OCI-LY1 (cell line): ENCODE data around the gene DHRS3.

Source experiments
- H2AFZ ChIP-seq: fragments of 200-600 bp; sonication (generic), shearing (Covaris generic); 2 replicates; pipeline ENCODE4 v1.6.0; 2014; ENCODE audit warnings: antibody characterized with exemption, mild to moderate bottlenecking, low read length
- H3F3A ChIP-seq: fragments of 200-600 bp; sonication (generic), shearing (Covaris generic); 2 replicates; pipeline ENCODE4 v1.6.0; 2014; ENCODE audit warnings: mild to moderate bottlenecking, antibody characterized with exemption, low read length, moderate library complexity; ENCODE audit not compliant: insufficient read depth
- H3K27ac ChIP-seq: fragments of 200-600 bp; sonication (generic); 2 replicates; pipeline ENCODE4 v1.5.1; 2014; ENCODE audit warnings: low read length, mixed run types, mild to moderate bottlenecking, low read depth; ENCODE audit not compliant: poor library complexity, severe bottlenecking
- H3K27me3 ChIP-seq: fragments of 200-600 bp; sonication (generic); 2 replicates; pipeline ENCODE4 v1.6.0; 2014; ENCODE audit warnings: antibody characterized with exemption, mild to moderate bottlenecking, low read length, moderate library complexity; ENCODE audit not compliant: insufficient read depth
- H3K36me3 ChIP-seq: fragments of 200-600 bp; sonication (generic); 2 replicates; pipeline ENCODE4 v1.6.1; 2014; ENCODE audit warnings: mild to moderate bottlenecking, antibody characterized with exemption, low read length, moderate library complexity, mixed read lengths; ENCODE audit not compliant: insufficient read depth
- H3K4me1 ChIP-seq: fragments of 200-600 bp; sonication (generic); 2 replicates; pipeline ENCODE4 v1.5.1; 2014; ENCODE audit warnings: mild to moderate bottlenecking, low read length, moderate library complexity; ENCODE audit not compliant: insufficient read depth, severe bottlenecking
- H3K4me2 ChIP-seq: fragments of 200-600 bp; sonication (generic), shearing (Covaris generic); 2 replicates; pipeline ENCODE4 v1.6.1; 2014; ENCODE audit warnings: low read length
- H3K4me3 ChIP-seq: fragments of 200-600 bp; sonication (generic); 2 replicates; pipeline ENCODE4 v1.5.1; 2014; ENCODE audit warnings: low read length, low read depth, mild to moderate bottlenecking, mixed read lengths; ENCODE audit not compliant: poor library complexity, severe bottlenecking
- H3K79me2 ChIP-seq: fragments of 200-600 bp; shearing (Covaris generic); 2 replicates; pipeline ENCODE4 v1.6.1; 2016; ENCODE audit warnings: mixed run types, low read length, mixed read lengths; ENCODE audit not compliant: insufficient read depth
- H3K9ac ChIP-seq: fragments of 200-600 bp; sonication (generic), shearing (Covaris generic); 2 replicates; pipeline ENCODE4 v1.6.1; 2014; ENCODE audit warnings: mild to moderate bottlenecking, low read length, mixed read lengths
- H3K9me2 ChIP-seq: fragments of 200-600 bp; sonication (generic), shearing (Covaris generic); 2 replicates; pipeline ENCODE4 v1.6.1; 2014; ENCODE audit warnings: low read depth, mild to moderate bottlenecking, low read length, mixed read lengths
- H3K9me3 ChIP-seq: fragments of 200-600 bp; shearing (Covaris generic); 2 replicates; pipeline ENCODE4 v1.6.1; 2014; ENCODE audit warnings: low read length, mixed read lengths
- H4K20me1 ChIP-seq: fragments of 200-600 bp; sonication (generic), shearing (Covaris generic); 2 replicates; pipeline ENCODE4 v1.6.0; 2016; ENCODE audit warnings: mild to moderate bottlenecking, low read length; ENCODE audit not compliant: insufficient read depth
- EZH2 ChIP-seq: fragments of 200-600 bp; sonication (generic), shearing (Covaris generic); IDR thresholded peaks from 2 replicates; pipeline ENCODE4 v1.8.0; 2017; ENCODE audit warnings: borderline replicate concordance, mixed run types, mild to moderate bottlenecking, antibody characterized with exemption, low read length, moderate library complexity, mixed read lengths
- TF ChIP-seq, protein P1 (sequence below): fragments of 200-600 bp; sonication (generic), shearing (Covaris generic); IDR thresholded peaks from 2 replicates; pipeline ENCODE4 v1.5.1; 2017; ENCODE audit warnings: mild to moderate bottlenecking, antibody characterized with exemption, low read length, moderate library complexity, mixed read lengths

DHRS3 gene

DNA sequence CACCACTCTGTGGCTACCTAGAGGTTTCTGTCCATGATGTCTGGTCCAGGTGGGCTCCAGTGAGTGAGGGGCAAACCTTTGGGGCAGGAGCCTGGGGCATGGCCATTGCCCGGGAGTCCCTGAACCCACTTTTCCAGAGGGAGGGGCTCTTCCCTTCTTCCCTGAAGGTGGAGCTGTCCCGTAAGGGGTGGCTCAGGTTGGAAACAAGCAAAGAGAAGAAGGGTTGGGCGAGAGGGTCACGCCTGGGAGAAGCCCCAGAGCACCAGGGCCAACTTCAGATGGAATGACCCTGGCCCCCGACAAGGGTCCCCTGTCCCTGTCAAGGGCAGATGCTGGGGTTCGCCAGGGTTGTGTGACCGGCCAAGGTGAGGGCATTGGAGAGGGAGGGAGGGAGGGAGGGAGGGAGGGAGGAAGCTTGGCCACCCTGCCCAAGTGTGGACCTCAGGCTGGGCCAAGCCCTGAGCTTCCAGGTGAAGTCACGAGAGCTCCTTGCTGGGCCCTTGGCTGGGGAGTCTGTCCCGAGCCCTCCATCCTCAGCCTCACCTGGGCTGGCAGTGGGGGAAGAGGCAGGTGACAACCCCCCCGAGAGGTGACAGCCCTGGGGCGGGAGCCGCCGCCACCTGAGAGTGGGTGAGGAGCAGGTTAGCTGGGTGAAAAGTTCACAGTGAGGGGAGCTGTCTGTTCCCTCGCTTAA lies 69.6 kb downstream of the DHRS3 start:
- no peaks in the 10 kb centered on the region for H3K4me1 ChIP-seq
- H2AFZ ChIP-seq, result no peak overlapping the region
- H3K4me2 ChIP-seq, result no peak overlapping the region
- no peak overlapping the region for H3K4me3 ChIP-seq
- H3F3A ChIP-seq, result no peaks in the 10 kb centered on the region
- no peak overlapping the region for H3K9ac ChIP-seq
- H3K36me3 ChIP-seq, result no peaks in the 10 kb centered on the region
- no peaks in the 10 kb centered on the region for H4K20me1 ChIP-seq
- TF ChIP-seq EZH2, result no peak
- TF ChIP-seq, protein P1, sequence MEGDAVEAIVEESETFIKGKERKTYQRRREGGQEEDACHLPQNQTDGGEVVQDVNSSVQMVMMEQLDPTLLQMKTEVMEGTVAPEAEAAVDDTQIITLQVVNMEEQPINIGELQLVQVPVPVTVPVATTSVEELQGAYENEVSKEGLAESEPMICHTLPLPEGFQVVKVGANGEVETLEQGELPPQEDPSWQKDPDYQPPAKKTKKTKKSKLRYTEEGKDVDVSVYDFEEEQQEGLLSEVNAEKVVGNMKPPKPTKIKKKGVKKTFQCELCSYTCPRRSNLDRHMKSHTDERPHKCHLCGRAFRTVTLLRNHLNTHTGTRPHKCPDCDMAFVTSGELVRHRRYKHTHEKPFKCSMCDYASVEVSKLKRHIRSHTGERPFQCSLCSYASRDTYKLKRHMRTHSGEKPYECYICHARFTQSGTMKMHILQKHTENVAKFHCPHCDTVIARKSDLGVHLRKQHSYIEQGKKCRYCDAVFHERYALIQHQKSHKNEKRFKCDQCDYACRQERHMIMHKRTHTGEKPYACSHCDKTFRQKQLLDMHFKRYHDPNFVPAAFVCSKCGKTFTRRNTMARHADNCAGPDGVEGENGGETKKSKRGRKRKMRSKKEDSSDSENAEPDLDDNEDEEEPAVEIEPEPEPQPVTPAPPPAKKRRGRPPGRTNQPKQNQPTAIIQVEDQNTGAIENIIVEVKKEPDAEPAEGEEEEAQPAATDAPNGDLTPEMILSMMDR, result no peak
- H3K27ac ChIP-seq, result no peak overlapping the region
- H3K9me2 ChIP-seq, result no peaks in the 10 kb centered on the region
- H3K9me3 ChIP-seq, result no peaks in the 10 kb centered on the region
- no peaks in the 10 kb centered on the region for H3K27me3 ChIP-seq
- H3K79me2 ChIP-seq, result no peaks in the 10 kb centered on the region

DNA sequence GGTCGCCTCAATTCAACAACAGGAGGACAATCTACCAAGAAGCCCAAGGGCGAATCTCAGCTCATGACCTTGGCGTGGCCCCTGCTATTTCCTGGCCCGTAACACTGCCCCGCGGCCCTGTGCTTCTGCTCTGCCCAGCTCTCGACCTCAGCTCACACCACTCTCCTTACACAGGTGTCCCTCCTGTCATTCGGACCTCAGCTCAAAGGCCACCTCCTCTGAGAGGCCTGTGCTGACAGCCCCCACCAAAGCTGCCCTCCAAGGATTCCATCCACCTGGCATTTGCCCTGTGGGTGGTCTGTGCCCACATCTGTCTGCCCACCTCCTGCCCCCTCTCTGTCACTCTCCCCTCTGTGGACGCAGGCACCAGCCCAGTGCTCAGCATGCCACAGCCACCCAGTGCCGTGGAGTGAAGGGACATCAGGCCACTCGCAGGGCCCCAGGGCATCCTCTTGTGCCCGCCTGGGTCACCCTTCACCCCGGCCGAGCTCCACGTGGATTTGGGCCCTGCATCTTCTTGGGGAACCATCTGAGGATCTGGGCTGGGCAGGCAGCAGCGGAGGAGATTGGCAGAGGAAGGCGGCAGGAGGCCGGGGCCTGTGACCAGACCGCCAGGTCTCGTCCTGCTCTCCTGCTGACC lies 70.3 kb downstream of the DHRS3 start:
- no peaks in the 10 kb centered on the region for H3K79me2 ChIP-seq
- no peak overlapping the region for H3K4me2 ChIP-seq
- H2AFZ ChIP-seq, result no peak overlapping the region
- H3K9ac ChIP-seq, result no peak overlapping the region
- no peaks in the 10 kb centered on the region; the same call in 1 of the 2 replicates for H3K27me3 ChIP-seq
- H3K4me3 ChIP-seq, result no peak overlapping the region
- H3K4me1 ChIP-seq, result no peaks in the 10 kb centered on the region
- H3K36me3 ChIP-seq, result no peaks in the 10 kb centered on the region
- no peaks in the 10 kb centered on the region for H3K9me2 ChIP-seq
- H3K9me3 ChIP-seq, result no peaks in the 10 kb centered on the region
- TF ChIP-seq, protein P1, result no peak
- no peak overlapping the region for H3K27ac ChIP-seq
- no peaks in the 10 kb centered on the region for H3F3A ChIP-seq
- no peaks in the 10 kb centered on the region for H4K20me1 ChIP-seq

DNA sequence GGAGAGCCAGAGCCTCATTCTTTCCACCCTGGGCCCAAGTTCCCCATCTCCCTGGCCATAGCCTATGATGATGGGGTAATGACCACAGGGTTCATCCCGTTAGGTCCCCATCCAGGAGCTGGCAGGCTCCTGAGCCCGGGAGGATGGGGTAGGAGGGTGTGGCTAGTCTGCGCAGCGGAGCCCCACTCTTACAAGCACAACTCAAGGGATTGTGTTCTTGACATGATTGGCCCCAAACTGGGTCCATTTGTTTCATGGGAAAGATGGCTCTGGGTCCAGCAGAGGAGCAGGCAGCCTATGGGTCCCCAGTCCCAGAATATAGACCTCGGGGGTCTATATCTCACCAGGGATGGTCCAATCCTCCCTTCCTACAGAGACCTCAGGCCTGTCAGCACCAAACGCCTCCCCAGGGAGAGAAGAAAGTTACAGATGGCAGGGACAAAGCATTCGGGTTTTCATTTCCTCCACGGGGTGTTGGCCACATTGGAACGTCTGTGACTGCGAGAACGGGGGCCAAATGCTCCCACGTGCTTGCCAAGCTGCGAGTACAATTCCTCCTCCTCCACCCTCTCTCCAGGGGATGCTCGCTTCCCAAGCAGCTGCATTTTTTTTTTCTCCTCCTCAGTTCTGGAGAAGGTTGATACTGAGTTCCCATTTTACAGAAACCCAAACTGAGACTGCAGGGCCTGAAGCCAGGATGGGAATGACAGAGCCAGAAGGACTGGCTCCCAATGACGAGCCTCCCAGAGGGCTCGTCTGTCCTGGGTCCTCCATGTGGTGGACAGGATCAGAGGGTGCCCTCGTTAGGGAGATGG lies 71.0 kb downstream of the DHRS3 start:
- no peak overlapping the region for H3K4me2 ChIP-seq
- H2AFZ ChIP-seq, result no peak overlapping the region
- no peak overlapping the region for H3K27ac ChIP-seq
- TF ChIP-seq EZH2, result no peak
- TF ChIP-seq, protein P1, result no peak
- no peaks in the 10 kb centered on the region for H3K9me2 ChIP-seq
- H3K36me3 ChIP-seq, result no peaks in the 10 kb centered on the region
- H3F3A ChIP-seq, result no peaks in the 10 kb centered on the region
- H3K4me1 ChIP-seq, result no peaks in the 10 kb centered on the region
- H3K4me3 ChIP-seq, result no peak overlapping the region
- no peak overlapping the region for H3K9ac ChIP-seq
- H3K9me3 ChIP-seq, result no peaks in the 10 kb centered on the region
- H3K79me2 ChIP-seq, result no peaks in the 10 kb centered on the region
- H4K20me1 ChIP-seq, result no peaks in the 10 kb centered on the region
- H3K27me3 ChIP-seq, result no peaks in the 10 kb centered on the region; the same call in 1 of the 2 replicates
